NB4 (cell line): ENCODE data around the gene ADSS2.

Experiments used
- MYC ChIP-seq: IDR thresholded peaks from 2 replicates; pipeline ENCODE4 v1.6.1; 2011; ENCODE audit warnings: low read depth, low read length
- POLR2A ChIP-seq: IDR thresholded peaks from 2 replicates; pipeline ENCODE4 v1.6.1; 2011; ENCODE audit warnings: mild to moderate bottlenecking; ENCODE audit not compliant: insufficient read length; ENCODE audit errors: extremely low read depth
- TF ChIP-seq, protein P1 (sequence below): IDR thresholded peaks from one replicate; pipeline ENCODE4 v1.5.1; 2012; ENCODE audit warnings: low read depth, low read length
- TF ChIP-seq, protein P2 (sequence below): IDR thresholded peaks from 2 replicates; pipeline ENCODE4 v1.6.1; 2011; ENCODE audit warnings: low read depth, low read length

DNA sequence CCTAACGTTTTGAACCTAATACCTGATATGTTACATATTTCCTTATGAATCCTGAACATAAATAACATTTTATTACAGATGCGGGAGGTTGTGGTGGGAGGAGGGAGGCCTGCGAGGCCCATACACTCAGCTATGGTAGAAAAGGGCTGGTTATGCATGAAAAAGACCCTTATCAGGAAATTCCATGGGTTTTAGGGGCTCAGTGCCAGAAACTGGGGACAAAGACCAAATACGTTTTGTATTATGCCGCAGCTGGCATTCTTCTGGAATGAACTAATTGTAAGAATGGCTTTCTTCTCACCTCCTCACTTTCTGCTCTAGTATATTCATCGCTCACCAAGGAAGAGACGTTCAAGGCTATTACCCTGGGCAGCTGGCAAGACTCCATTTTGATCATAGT lies 76.7 kb downstream of the ADSS2 start:
- TF ChIP-seq, protein P1, sequence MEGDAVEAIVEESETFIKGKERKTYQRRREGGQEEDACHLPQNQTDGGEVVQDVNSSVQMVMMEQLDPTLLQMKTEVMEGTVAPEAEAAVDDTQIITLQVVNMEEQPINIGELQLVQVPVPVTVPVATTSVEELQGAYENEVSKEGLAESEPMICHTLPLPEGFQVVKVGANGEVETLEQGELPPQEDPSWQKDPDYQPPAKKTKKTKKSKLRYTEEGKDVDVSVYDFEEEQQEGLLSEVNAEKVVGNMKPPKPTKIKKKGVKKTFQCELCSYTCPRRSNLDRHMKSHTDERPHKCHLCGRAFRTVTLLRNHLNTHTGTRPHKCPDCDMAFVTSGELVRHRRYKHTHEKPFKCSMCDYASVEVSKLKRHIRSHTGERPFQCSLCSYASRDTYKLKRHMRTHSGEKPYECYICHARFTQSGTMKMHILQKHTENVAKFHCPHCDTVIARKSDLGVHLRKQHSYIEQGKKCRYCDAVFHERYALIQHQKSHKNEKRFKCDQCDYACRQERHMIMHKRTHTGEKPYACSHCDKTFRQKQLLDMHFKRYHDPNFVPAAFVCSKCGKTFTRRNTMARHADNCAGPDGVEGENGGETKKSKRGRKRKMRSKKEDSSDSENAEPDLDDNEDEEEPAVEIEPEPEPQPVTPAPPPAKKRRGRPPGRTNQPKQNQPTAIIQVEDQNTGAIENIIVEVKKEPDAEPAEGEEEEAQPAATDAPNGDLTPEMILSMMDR: no peak
- TF ChIP-seq POLR2A: no peak
- TF ChIP-seq, protein P2, sequence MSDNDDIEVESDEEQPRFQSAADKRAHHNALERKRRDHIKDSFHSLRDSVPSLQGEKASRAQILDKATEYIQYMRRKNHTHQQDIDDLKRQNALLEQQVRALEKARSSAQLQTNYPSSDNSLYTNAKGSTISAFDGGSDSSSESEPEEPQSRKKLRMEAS: no peak
- no peak for TF ChIP-seq MYC
